HG03196 (cell line): ENCODE results near the gene LTBP2.

Source experiments
- ATAC-seq: cut with Tn5 transposase; IDR thresholded peaks from one replicate; pipeline ENCODE4 v1.9.1; 2021; ENCODE audit not compliant: unreplicated experiment

LTBP2 gene

DNA sequence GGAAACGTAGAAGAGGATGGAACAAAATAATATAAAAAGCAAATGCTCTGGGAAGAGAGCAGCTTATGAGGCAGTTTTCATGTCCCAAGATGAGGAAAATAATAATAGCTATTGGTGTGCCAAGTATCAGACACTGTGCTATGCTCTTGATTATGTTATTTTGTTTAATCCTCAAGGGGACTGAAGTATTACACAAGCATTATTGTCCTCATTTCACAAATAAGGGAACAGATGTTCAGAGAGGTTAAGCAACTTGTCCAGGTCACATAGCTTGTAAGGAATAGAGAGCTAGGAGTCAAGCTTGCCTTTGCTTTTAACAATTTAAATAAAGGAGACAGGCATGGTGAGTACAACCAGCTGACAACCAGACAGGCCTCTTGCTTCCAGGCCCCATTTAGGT lies 26.9 kb upstream of the LTBP2 start:
- ATAC-seq: no peak

DNA sequence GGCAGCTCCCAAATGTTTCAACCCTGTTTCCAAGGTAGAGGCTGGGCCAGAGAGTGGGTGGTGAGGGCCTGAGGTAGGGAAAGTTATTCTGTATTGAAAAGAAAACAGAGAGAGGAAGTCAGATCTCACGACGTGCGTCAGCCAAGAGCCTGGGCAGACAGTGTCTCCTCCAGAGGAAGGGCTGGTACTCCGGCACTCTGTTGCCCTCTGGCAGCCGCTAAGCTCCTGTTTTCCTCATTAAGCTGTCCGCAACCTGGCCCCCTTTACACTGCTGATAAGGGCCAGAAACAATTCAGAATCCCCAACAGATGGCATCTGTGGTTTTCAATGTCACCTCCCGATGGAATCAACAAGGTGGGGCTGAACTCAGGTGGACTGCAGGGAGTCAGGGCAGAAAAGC lies 26.0 kb upstream of the LTBP2 start:
- no peak for ATAC-seq

DNA sequence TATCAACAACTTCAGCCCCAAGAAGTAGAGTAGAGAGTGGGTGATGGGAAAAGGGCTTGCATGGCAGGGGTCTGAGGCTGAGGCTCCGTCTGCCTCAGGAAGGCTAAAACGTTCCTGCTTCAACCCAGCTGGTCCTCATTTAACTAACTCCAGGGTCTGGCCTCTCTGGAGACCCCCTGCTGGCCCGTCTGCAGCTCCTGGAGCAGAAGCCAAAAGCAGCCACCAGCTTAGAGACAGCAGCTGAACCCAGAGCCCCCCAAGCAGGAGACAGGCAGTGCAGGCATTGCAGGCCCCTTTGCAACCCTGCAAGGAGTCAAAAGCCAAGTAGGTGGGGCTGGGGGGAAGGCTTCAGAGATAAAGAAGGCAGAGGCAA lies 25.1 kb upstream of the LTBP2 start:
- ATAC-seq: no peak

- no peak for ATAC-seq
Measured at GRCh38 chr14:74636424-74637177, 24.6 kb upstream of the LTBP2 start.

DNA sequence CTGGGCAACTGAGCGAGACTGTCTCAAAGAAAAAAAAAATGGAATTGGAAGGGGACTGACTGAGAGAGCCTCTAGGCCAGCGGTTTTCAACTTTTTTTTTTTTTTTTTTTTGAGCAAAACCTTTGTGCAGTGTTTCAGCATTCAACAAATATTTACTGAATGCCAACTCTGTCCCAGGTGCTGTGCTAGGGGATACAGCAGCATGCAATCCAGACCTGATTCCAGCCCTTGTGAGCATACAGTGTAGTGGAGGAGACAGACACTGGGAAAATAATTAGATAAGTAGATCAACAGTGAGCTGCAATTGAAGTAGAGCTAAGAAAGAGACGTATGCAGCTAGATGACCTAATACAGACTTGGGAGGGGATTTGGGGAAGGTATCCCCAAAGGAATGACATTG lies 23.8 kb upstream of the LTBP2 start:
- no peak for ATAC-seq

DNA sequence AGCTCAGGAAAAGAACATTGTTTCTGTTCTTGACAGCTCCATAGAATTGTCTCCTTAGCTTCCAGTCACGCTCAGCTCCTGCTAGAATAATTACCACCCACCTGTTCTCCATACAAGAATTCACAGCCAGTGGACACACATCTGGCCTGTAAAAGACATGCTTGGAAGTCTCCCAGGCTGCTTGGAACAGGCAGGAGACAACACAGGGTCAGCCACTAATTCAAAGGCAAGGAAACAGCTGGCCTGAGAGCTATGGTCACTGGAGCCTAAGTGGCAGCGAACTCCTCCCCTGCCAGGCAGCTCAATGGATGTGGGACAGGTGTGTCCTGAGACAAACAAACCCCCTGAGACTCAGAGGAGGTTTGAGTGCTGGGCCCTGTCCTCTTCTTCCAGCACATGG lies 22.9 kb upstream of the LTBP2 start:
- ATAC-seq: no peak

DNA sequence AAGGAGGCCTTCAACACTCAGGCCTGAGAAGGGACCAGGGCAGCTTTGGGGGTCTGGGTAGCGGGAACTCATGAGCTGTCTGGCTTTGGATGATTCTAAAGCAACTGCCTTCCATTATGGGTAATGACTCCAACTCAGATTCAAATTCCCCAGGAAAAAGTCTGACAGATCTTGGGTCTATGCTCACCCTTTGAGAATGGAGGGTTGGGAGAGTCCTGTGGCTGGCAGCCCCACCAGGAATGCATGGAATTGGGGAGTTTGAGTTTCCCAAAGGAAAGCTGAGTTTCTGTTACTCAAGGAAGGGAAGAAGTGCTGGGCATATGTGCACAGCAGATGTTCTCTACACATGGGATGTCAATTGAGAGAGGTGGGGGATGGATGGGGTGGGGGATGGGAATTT lies 22.4 kb upstream of the LTBP2 start:
- no peak for ATAC-seq

GRCh38 chr14:74630881-74631690 lies 19.0 kb upstream of the LTBP2 start:
- ATAC-seq: no peak

- ATAC-seq: no peak
Measured at GRCh38 chr14:74628418-74628817, 16.4 kb upstream of the LTBP2 start.

GRCh38 chr14:74627076-74627475 lies 15.0 kb upstream of the LTBP2 start:
- ATAC-seq: no peak

GRCh38 chr14:74622257-74622656 lies 10.2 kb upstream of the LTBP2 start:
- no peak for ATAC-seq

DNA sequence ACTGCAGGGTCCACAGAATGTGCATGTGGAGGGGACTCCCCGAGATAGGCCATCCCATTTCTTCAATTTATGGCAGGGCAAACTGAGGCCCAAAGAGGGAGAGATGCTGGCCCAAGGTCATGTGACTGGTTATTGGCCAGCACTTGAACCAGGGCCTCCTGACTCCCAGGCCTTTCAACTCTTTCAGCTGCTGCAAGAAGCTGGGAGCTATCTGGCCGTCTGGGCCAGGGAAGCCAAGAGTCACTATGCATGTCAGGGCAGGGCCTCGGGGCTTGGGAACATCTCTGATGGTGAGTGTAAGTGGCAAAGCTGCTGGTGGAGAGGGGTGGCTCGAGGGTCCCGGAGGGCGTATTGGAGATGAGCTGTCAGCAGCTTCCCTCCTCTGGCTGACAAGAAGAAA lies 9.5 kb upstream of the LTBP2 start:
- no peak for ATAC-seq

GRCh38 chr14:74620923-74621322 lies 8.9 kb upstream of the LTBP2 start:
- ATAC-seq: no peak

DNA sequence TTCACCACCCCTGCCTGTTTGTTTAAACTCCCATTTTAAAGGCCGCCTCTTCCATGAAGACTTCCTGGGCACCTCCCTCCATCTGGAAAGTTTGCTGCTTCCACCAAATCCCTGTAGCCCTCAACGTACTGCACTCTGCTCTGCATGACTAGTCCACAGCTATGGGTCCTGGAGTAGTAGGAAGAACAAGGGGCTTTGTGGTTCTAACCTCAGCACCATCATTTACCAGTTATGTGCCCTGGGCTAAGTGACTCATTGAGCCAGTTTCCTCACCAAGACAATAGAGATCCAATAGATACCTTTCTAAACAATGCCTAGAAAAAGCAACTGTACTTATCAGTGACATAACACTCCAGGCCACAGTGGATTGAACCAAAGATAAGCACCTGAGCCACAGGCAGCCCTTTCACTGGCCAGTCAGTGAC lies 8.5 kb upstream of the LTBP2 start:
- no peak for ATAC-seq

GRCh38 chr14:74619672-74620131 lies 7.7 kb upstream of the LTBP2 start:
- no peak for ATAC-seq

DNA sequence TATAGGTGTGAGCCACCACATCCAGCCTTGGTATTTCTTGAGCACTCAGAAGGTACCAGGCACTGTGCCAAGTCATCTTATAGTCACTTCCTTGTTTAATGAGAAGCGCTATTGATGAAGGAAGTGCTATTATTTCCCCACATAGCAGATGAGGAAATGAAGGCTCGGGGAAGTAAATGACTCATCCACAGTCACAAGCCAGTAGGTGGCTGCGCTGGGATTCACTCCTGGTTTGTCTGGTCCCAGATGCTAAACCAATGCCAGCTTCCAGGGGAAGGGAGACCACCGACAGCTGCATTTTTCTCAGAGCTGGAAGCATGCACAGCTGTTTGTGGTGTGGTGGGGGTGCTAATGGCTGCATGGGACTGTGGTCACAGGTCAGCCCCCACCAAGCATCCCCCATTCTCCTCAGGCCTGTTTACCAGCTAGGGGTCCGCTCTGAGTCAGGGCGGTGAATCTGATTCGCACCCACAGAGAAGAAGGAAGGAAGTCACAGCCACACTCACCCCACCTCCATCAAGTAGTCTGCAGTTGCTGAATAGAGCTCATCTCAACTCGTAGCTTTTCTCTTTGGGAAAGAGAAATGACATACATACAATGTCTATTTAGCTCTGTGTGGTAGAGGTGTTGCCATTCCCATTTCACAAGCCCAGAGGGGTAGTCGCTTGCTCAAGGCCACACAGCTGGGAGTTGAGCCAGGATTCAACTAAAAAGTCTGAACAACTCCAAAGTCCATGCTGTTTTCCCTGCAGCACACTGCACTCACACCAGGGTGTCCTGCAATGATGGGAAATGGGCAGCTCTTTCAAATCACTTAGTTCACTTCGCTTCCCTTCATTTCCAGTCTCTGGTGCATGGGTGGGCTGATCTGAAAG lies 6.3 kb upstream of the LTBP2 start:
- ATAC-seq: no peak

DNA sequence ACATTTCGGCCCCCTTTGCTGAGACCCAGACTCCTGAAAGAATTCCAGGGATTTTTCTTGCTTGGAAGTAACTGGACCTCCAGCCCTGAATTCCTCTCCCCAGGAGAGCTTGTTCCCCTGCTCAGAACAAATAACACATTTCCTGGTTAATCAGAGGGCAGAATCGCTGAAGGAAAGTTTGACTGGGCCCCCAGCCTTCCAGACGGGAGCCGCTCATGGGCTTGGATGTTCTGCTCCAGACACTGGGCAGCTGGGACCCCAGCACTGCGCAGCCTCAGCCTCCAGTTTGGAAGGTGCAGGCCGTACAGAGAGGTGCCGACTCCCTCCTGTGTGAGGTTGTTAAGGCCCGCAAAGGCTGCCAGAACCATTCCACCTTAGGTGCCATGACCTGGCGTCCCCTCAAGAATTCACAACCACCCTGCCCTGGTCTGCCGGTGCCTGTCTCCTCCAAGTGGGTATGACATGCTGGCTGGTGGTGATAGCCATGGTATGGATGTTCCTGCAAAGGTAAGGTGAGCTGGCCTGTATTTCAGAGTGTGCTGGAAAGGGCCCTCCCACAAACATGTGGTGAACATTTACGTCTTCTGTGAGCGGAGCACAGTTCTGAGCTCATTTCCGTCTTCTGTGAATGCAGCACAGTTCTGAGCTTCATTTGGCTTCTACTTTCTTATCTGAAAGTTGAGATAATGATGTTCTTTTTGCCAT lies 5.1 kb upstream of the LTBP2 start:
- ATAC-seq: no peak

DNA sequence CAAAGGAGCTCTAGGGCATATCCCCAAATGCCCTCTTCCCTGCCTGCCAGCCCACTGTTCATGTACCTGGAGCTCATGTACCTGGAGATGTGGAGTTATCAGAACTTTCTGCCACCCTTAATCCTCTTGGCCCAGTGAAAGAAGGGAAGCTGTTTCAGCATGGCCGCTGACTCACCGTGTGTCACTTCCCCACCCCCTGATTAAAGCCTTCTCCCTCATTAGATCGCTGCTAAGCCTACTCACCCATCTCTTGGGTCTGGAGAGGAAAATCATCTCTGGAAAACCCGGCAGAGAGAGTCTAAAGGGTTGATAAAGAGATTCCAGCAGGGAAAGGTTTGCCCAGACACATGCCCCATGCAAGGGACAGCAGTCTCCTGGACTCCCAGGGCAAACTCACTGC lies 4.5 kb upstream of the LTBP2 start:
- no peak for ATAC-seq

- ATAC-seq: no peak
Measured at GRCh38 chr14:74615735-74616134, 3.7 kb upstream of the LTBP2 start.

DNA sequence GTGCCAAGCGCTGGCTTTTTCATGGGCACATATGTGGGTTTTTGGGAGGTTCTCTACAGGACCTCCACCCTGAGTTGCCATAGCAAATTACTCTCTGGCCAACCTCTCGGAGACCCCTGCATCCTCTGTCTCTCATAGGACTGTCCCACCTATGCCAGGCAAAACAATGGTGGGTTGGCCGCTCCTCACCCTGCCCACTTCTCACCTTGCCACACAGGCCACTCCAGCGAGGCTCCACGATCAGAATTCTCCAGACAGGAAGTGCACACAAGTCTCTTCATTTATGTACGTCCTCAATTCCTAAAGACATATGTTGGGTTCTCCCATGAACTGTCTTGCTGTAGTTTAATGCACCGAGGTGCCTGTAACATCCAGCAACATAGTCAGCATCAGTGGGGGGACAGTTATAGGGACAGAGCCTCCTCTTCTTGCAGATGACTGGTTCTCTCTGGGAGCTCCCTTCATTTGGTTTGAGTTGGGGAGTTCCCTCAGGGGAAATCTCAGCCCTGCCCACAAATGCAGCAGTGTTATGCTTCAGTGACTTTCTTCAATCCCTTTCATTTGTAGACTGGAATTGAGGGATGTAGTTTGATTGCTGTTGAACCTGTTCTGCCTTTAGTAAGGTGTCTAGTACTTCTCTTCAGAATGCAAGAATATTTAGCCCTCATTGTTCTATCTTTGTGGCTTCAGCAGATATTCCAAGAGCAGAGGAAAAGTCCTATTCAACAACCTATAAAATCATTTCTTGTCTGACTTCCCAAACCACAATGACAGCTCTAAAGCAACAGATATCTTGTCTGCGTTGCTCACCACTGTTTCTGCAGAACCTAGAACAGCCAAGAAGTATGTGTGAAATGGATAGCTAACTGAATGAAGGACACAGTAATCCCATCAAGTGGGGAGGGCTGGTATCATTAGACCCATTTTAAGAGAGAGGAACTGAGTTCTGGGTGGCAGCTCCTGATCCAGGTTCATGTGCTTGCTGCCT lies 2.8 kb upstream of the LTBP2 start:
- no peak for ATAC-seq
